Ishikawa (cell line): ENCODE data around the gene GJA3.

Source experiments
- CEBPB ChIP-seq: IDR thresholded peaks from 2 replicates; pipeline ENCODE4 v1.6.1; 2012
- CREB1 ChIP-seq: IDR thresholded peaks from 2 replicates; pipeline ENCODE4 v1.6.1; 2012; ENCODE audit warnings: low read depth
- EGR1 ChIP-seq: IDR thresholded peaks from 2 replicates; pipeline ENCODE4 v1.6.1; 2012
- EP300 ChIP-seq: IDR thresholded peaks from 2 replicates; pipeline ENCODE4 v1.6.1; 2012; ENCODE audit warnings: borderline replicate concordance
- MAX ChIP-seq: IDR thresholded peaks from 2 replicates; pipeline ENCODE4 v1.6.1; 2012
- NFIC ChIP-seq: IDR thresholded peaks from 2 replicates; pipeline ENCODE4 v1.6.1; 2012
- RAD21 ChIP-seq: IDR thresholded peaks from 2 replicates; pipeline ENCODE4 v1.6.1; 2012; ENCODE audit warnings: low read depth
- REST ChIP-seq: IDR thresholded peaks from 2 replicates; pipeline ENCODE4 v1.6.1; 2012; ENCODE audit warnings: low read depth, mild to moderate bottlenecking
- TAF1 ChIP-seq: IDR thresholded peaks from 2 replicates; pipeline ENCODE4 v1.6.1; 2012; ENCODE audit warnings: low read depth, mild to moderate bottlenecking
- TCF12 ChIP-seq: IDR thresholded peaks from 2 replicates; pipeline ENCODE4 v1.6.1; 2012; ENCODE audit warnings: low read depth
- TEAD4 ChIP-seq: IDR thresholded peaks from 2 replicates; pipeline ENCODE4 v1.6.1; 2012
- USF1 ChIP-seq: IDR thresholded peaks from 2 replicates; pipeline ENCODE4 v1.6.1; 2012
- YY1 ChIP-seq: IDR thresholded peaks from 2 replicates; pipeline ENCODE4 v1.6.1; 2012; ENCODE audit warnings: low read depth
- ZBTB7A ChIP-seq: IDR thresholded peaks from 2 replicates; pipeline ENCODE4 v1.6.1; 2012; ENCODE audit warnings: low read depth

GJA3 gene

GRCh38 chr13:20159646-20160305, 1.1 kb downstream of the GJA3 start:
- no peak for TF ChIP-seq NFIC
- no peak for TF ChIP-seq CEBPB
- TF ChIP-seq REST, result no peak

GRCh38 chr13:20157151-20157796, 3.6 kb downstream of the GJA3 start:
- no peak for TF ChIP-seq EGR1
- no peak for TF ChIP-seq YY1
- TF ChIP-seq NFIC, result no peak
- TF ChIP-seq MAX, result no peak
- no peak for TF ChIP-seq RAD21
- TF ChIP-seq CREB1, result no peak

- TF ChIP-seq REST (no peak), CREB1 (no peak), NFIC (no peak), EGR1 (no peak), TEAD4 (no peak)
These were observed 4.2 kb downstream of the GJA3 start for GRCh38 chr13:20156702-20157101.

- TF ChIP-seq ZBTB7A (no peak), CREB1 (no peak), REST (no peak), TEAD4 (no peak), TCF12 (no peak), EGR1 (no peak), CEBPB (no peak), NFIC (no peak), EP300 (no peak), RAD21 (no peak), USF1 (no peak), TAF1 (no peak)
These were observed 9.2 kb downstream of the GJA3 start for GRCh38 chr13:20151612-20152011.

GRCh38 chr13:20151016-20151415, 9.8 kb downstream of the GJA3 start:
- TF ChIP-seq EP300 (no peak), YY1 (no peak), TAF1 (no peak), TEAD4 (no peak), RAD21 (no peak), USF1 (no peak), REST (no peak), MAX (no peak), NFIC (no peak), CEBPB (no peak), TCF12 (no peak), ZBTB7A (no peak), EGR1 (no peak)
